ENCODE results near the gene ORM1. TPM values are rescaled to one million over a fixed set of nuclear protein-coding genes. Genes with fewer than 3 reads are reported as not detected.

Gene ORM1
- total RNA-seq, 1 donor from 2014 or later: 9.2 TPM

- no peak overlapping the region for H3K27ac ChIP-seq
- peaks cover 32% of the 10 kb centered on the region for H3K4me1 ChIP-seq
- DNase-seq: no peak
- peaks cover 86% of the 10 kb centered on the region for H3K36me3 ChIP-seq
- no peak for ATAC-seq
- H3K9me3 ChIP-seq: no peaks in the 10 kb centered on the region
- no peak overlapping the region for H3K4me3 ChIP-seq
- intact Hi-C loops (cut with DNase I): no loop called here
- no peaks in the 10 kb centered on the region for H3K27me3 ChIP-seq (ENCODE audit: low read depth)
- TF ChIP-seq CTCF (IDR thresholded peaks at IDR 0.05): no peak
Measured at GRCh38 chr9:114362394-114362793, 39.5 kb downstream of the ORM1 start.

GRCh38 chr9:114363424-114363823 is 40.5 kb downstream of the ORM1 start:
- H3K4me3 ChIP-seq: no peak overlapping the region
- intact Hi-C loops (cut with DNase I): no loop called here
- no peak for ATAC-seq
- H3K9me3 ChIP-seq: no peaks in the 10 kb centered on the region
- no peak for TF ChIP-seq CTCF (IDR thresholded peaks at IDR 0.05)
- H3K36me3 ChIP-seq: peaks cover 86% of the 10 kb centered on the region
- H3K27me3 ChIP-seq (ENCODE audit: low read depth): no peaks in the 10 kb centered on the region
- peaks cover 36% of the 10 kb centered on the region for H3K4me1 ChIP-seq
- no peak for DNase-seq
- H3K27ac ChIP-seq: no peak overlapping the region

GRCh38 chr9:114364134-114365041 is 41.5 kb downstream of the ORM1 start:
- intact Hi-C loops (cut with DNase I): no loop called here
- Histone ChIP-seq H3K27me3 (ENCODE audit: low read depth) (no peaks in the 10 kb centered on the region), H3K4me3 (no peak overlapping the region), H3K9me3 (no peaks in the 10 kb centered on the region), H3K4me1 (peaks cover 36% of the 10 kb centered on the region), H3K36me3 (peaks cover 86% of the 10 kb centered on the region), H3K27ac (peak overlapping the region; percentile 44)
- TF ChIP-seq CTCF (IDR thresholded peaks at IDR 0.05): no peak
- ATAC-seq: peak; percentile 7 to 26
- no peak for DNase-seq

- ATAC-seq: no peak
- no peaks in the 10 kb centered on the region for H3K27me3 ChIP-seq (ENCODE audit: low read depth)
- H3K27ac ChIP-seq: peak overlapping the region; percentile 44
- TF ChIP-seq CTCF (IDR thresholded peaks at IDR 0.05): no peak
- H3K4me1 ChIP-seq: peaks cover 36% of the 10 kb centered on the region
- peaks cover 80% of the 10 kb centered on the region for H3K36me3 ChIP-seq
- DNase-seq: no peak
- H3K9me3 ChIP-seq: no peaks in the 10 kb centered on the region
- intact Hi-C loops (cut with DNase I): no loop called here
- H3K4me3 ChIP-seq: no peak overlapping the region
Measured at GRCh38 chr9:114365194-114365593, 42.3 kb downstream of the ORM1 start.

DNA sequence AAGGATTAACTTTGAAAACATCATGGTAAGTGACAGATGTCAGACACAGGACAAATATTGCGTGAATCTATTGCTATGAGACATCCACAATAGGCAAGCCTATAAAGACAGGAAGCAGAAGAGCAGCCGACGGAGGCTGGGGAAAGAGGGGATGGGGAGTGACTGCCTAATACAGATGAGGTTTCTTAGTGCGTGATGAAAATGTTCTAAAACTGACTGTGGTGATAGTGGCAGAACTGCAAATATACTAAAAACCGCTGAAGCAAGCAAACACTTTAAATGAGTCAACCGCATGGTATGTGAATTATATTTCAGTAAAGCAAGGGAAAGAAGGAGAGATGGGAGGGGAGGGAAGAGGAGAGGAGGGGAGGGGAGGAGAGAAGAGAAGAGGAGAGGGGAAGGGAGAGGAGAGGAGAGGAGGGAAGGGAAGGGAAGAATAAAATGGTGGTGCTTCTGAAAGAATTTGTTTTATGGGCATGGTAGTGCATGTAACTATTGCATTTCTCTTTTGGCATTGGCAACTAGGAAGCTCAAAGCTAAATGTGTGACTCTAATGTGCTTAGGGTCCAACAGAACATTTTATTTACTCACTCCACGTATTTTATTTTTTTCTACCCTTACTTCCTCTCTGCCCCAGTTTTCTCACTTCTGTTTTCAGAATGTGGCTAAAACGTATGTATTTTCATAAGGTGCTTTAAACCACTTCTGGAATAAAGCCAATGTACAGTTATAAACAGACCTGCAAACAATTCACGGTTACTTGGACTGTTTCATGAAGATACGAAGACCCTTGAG is 43.6 kb downstream of the ORM1 start:
- peak overlapping the region; percentile 70 for H3K27ac ChIP-seq
- no peaks in the 10 kb centered on the region for H3K9me3 ChIP-seq
- ATAC-seq (peak; percentile 31 to 41), DNase-seq (no peak)
- H3K36me3 ChIP-seq: peaks cover 79% of the 10 kb centered on the region
- H3K4me1 ChIP-seq: peaks cover 44% of the 10 kb centered on the region
- intact Hi-C loops (cut with DNase I): no loop called here
- no peaks in the 10 kb centered on the region for H3K27me3 ChIP-seq (ENCODE audit: low read depth)
- no peak for TF ChIP-seq CTCF (IDR thresholded peaks at IDR 0.05)
- no peak overlapping the region for H3K4me3 ChIP-seq
